ENCODE measurements around the gene LARGE1.

DNA sequence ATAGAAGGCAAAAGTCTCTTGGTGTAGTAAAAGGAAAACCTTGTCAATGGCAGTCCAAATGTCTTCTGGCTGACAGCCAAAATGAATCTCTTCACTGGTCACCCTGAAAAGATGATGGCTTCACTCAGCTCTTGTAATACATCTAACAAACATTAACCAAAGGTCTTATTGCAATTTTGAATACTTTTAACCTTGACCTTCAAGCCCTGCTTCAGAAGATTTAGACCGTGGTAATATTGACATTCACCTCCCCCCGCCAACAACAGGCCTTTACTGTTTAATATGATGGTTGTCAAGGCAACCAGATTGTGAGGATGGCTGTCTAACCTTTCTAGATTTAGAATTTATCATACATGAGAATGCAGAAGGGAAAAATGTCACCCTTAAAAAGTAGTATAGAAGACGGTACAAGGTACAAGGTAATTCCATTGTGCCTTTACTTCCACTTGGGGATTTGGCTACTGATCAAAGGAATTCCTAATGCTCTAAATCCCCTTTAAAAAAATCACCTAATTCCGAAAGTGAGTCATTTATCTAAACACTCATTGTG, 342.3 kb downstream of the LARGE1 start:
- TF ChIP-seq CTCF (IDR thresholded peaks at IDR 0.05 in 8 of 11, conservative IDR thresholded peaks at IDR 0.05 in 3 of 11) (no peak), POLR2AphosphoS5 (IDR thresholded peaks at IDR 0.05) (no peak), POLR2A (IDR thresholded peaks at IDR 0.05) (no peak)
